ENCODE results near the gene KLF15. TPM values are rescaled to one million over a fixed set of nuclear protein-coding genes. Genes with fewer than 3 reads are reported as not detected.

Gene KLF15
- total and polyA plus RNA-seq, 2 of the 8 experiments (the other 6 are each of a cell fraction or from before 2014, with no cell fraction given), result 15.7 to 19.5 TPM

GRCh38 chr3:126294211-126294808, 62.9 kb downstream of the KLF15 start:
- Histone ChIP-seq H3K36me3 (ENCODE audit: control insufficient read depth in 2 of 4, insufficient read depth in 4 of 4, low read length in 3 of 4) (no peaks in the 10 kb centered on the region), H3K79me1 (ENCODE audit: low read depth, low read length) (no peaks in the 10 kb centered on the region), H3K27ac (ENCODE audit: low read depth, low read length) (no peak overlapping the region), H3K4me1 (replicated peaks in 1 of 4; ENCODE audit: control insufficient read depth in 3 of 4, insufficient read depth in 4 of 4, low read length in 3 of 4) (peaks cover 0 to 8% (median 4%) of the 10 kb centered on the region in 4 experiments; a peak in 1 of 7 replicates), H2BK12ac (ENCODE audit: low read depth, low read length) (no peak overlapping the region), H2BK20ac (ENCODE audit: low read length) (no peak overlapping the region), H3K9me3 (ENCODE audit: insufficient read depth in 2 of 2, low read depth in 1 of 2, low read length in 1 of 2) (no peaks in the 10 kb centered on the region), H2AK5ac (ENCODE audit: low read depth, low read length) (no peak overlapping the region), H4K91ac (replicated peaks; ENCODE audit: insufficient read length, low read length) (no peak overlapping the region), H3K56ac (replicated peaks; ENCODE audit: insufficient read length, low read depth, low read length) (no peak overlapping the region), H4K20me1 (replicated peaks in 1 of 2; ENCODE audit: control insufficient read depth in 1 of 2, insufficient read depth in 2 of 2, low read length in 2 of 2) (no peaks in the 10 kb centered on the region), H3K23ac (ENCODE audit: insufficient read length) (no peak overlapping the region), H3K14ac (ENCODE audit: insufficient read length) (no peak overlapping the region), H4K8ac (ENCODE audit: extremely low read depth, insufficient read depth, low read length) (no peak overlapping the region), H3K4me2 (ENCODE audit: insufficient read depth in 1 of 2, low read depth in 2 of 2, low read length in 2 of 2) (no peak overlapping the region), H3K4me3 (ENCODE audit: extremely low read depth in 1 of 4, insufficient read depth in 2 of 4, low read depth in 3 of 4, low read length in 4 of 4) (no peak overlapping the region), H2BK120ac (replicated peaks; ENCODE audit: low read depth, low read length) (no peak overlapping the region), H2AFZ (ENCODE audit: low read length) (no peak overlapping the region), H3K23me2 (ENCODE audit: low read depth, low read length) (no peaks in the 10 kb centered on the region), H3K27me3 (replicated peaks in 1 of 4; ENCODE audit: control insufficient read depth in 3 of 4, extremely low read depth in 1 of 4, insufficient read depth in 3 of 4, low read length in 3 of 4) (peaks cover 0 to 10% (median 1%) of the 10 kb centered on the region in 4 experiments; a peak in 2 of 7 replicates), H3K4ac (replicated peaks; ENCODE audit: insufficient read length, low read depth, low read length) (no peak overlapping the region), H2BK5ac (ENCODE audit: low read depth, low read length) (no peak overlapping the region), H3K79me2 (ENCODE audit: control insufficient read depth in 1 of 2, insufficient read depth in 2 of 2, low read length in 2 of 2) (no peaks in the 10 kb centered on the region), H4K5ac (ENCODE audit: insufficient read length, low read depth, low read length) (no peak overlapping the region), H3K9ac (replicated peaks in 1 of 4; ENCODE audit: extremely low read depth in 1 of 4, low read depth in 3 of 4, low read length in 3 of 4) (no peak overlapping the region), H3K18ac (ENCODE audit: extremely low read depth, low read length) (no peak overlapping the region), H2BK15ac (ENCODE audit: low read length) (no peak overlapping the region)
- ChIA-PET POLR2A (ENCODE audit: partially characterized antibody) (interaction anchor here (1.0 kb wide), 1 partner anchor 27 kb away, joined by 3 read pairs; no protein-coding TSS in a partner anchor), CTCF (ENCODE audit: partially characterized antibody) (interaction anchor here (1.5 kb wide), 1 partner anchor 54 kb away, joined by 4 read pairs; no protein-coding TSS in a partner anchor)
- no peak for DNase-seq (ENCODE audit: low read depth in 1 of 2, low spot score in 2 of 2)
- 90% methylated on average over 10 of the region's 10 CpGs; no CpG with 5 or more reads in 1 of the 2 experiments for WGBS, 2 experiments (ENCODE audit: extremely low coverage in 1 of 2, insufficient coverage in 1 of 2, insufficient read length in 1 of 2, insufficient replicate concordance in 2 of 2, low coverage in 1 of 2, low lambda C conversion rate in 2 of 2, missing lambda C conversion rate in 1 of 2)
- no peak for FAIRE-seq
- TF ChIP-seq CHD1 (IDR thresholded peaks at IDR 0.05; ENCODE audit: low read depth, low read length) (no peak), POU5F1 (IDR thresholded peaks at IDR 0.05; ENCODE audit: low read depth, low read length) (no peak), EP300 (IDR thresholded peaks at IDR 0.05; ENCODE audit: borderline replicate concordance in 1 of 2, low read depth in 2 of 2, low read length in 2 of 2) (no peak), GTF2F1 (IDR thresholded peaks at IDR 0.05; ENCODE audit: borderline replicate concordance, low read depth, low read length) (no peak), KDM1A (IDR thresholded peaks at IDR 0.05; ENCODE audit: borderline replicate concordance, low read length) (no peak), POLR2A (IDR thresholded peaks at IDR 0.05; ENCODE audit: control extremely low read depth in 1 of 2, low read depth in 2 of 2, low read length in 2 of 2) (no peak), RXRA (IDR thresholded peaks at IDR 0.05; ENCODE audit: insufficient read depth, low read depth, low read length) (no peak), SIX5 (IDR thresholded peaks at IDR 0.05; ENCODE audit: low read depth, low read length) (no peak), JUN (IDR thresholded peaks at IDR 0.05; ENCODE audit: low read depth, low read length) (no peak), CTBP2 (IDR thresholded peaks at IDR 0.05; ENCODE audit: borderline replicate concordance, insufficient read depth, insufficient read length, low read length) (no peak), ASH2L (IDR thresholded peaks at IDR 0.05; ENCODE audit: low read length) (no peak), TAF7 (optimal IDR thresholded peaks at IDR 0.05; ENCODE audit: borderline replicate concordance, low read depth, low read length) (no peak), EZH2 (IDR thresholded peaks at IDR 0.05; ENCODE audit: low read depth, low read length, severe bottlenecking) (no peak), YY1 (IDR thresholded peaks at IDR 0.05; ENCODE audit: low read depth, low read length) (no peak)

All from H1 (cell line).